ENCODE data around the gene SH3TC1. TPM values are rescaled to one million over a fixed set of nuclear protein-coding genes. Genes with fewer than 3 reads are reported as not detected.

Gene SH3TC1
- total RNA-seq, 1 donor from 2014 or later, result 1.2 TPM

DNA sequence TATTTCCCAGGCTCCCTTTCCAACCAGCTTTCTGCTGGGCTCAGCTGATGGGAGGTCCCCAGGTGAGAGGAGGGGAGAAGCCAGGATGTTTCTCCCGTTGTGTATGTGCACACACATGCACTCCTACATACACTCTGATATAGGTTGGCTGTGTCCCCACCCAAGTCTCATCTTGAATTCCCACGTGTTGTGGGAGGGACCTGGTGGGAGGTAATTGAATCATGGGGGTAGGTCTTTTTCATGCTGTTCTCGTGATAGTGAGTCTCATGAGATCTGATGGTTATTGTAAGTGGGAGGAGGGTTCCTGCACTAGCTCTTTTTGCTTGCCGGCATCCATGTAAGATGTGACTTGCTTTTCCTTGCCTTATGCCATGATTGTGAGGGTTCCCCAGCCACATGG, 58.8 kb downstream of the SH3TC1 start:
- H3K4me3 Mint-ChIP-seq (ENCODE audit: unreplicated experiment), result no peak overlapping the region
- H3K9me3 Mint-ChIP-seq (ENCODE audit: unreplicated experiment), result peaks cover 8% of the 10 kb centered on the region

DNA sequence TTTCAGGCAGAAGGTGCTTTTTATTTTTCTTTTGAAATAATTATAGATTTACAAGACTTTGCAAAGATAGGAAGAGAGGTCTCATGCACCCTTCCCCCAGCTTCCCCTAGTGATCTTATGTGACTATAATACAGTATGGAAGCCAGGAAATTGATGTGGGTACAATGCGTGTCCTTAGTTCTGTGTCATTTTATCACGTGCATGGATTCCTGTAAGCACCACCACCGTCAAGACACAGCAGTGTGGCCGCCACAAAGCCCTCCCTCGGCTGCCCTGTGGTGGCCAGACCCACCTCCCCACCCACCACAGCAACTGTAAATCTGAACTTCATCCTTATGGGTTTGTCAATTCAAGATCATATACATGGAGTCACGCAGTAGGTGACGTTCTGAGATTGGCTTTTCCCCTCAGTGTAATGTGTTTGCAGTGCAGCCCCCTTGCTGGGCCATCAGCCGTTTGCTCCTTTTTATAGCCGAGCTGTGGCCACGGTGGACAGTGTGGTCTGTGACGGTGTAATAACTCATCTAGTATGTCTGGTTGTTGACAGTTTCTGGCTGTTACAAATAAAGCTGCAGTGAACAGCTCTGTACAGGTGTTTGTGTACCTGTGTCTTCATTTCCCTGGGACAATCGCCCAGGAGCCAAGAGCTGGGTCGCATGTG, 59.6 kb downstream of the SH3TC1 start:
- peaks cover 22% of the 10 kb centered on the region for H3K27me3 Mint-ChIP-seq (ENCODE audit: low read depth, unreplicated experiment)

More for the DNA sequence above, 58.8 kb downstream of the SH3TC1 start:
- Histone ChIP-seq H2AFZ (ENCODE audit: low read depth, low read length) (no peak overlapping the region), H4K20me1 (ENCODE audit: insufficient read depth, low read length) (no peaks in the 10 kb centered on the region), H3K9me3 (ENCODE audit: insufficient read depth, low read depth, low read length) (no peaks in the 10 kb centered on the region), H3K4me1 (ENCODE audit: insufficient read depth, low read length) (peaks cover 14% of the 10 kb centered on the region), H3K27ac (ENCODE audit: low read depth, low read length) (no peak overlapping the region), H3K4me3 (ENCODE audit: insufficient read depth, low read depth, low read length) (no peak overlapping the region), H3K36me3 (ENCODE audit: insufficient read depth, low read length) (no peaks in the 10 kb centered on the region), H3K4me2 (ENCODE audit: low read length) (no peak overlapping the region), H3K79me2 (ENCODE audit: insufficient read depth, low read length) (no peaks in the 10 kb centered on the region), H3K9ac (ENCODE audit: low read length) (no peak overlapping the region), H3K27me3 (ENCODE audit: insufficient read depth, low read length) (peaks cover 10% of the 10 kb centered on the region)
- FAIRE-seq (no peak), DNase-seq (ENCODE audit: low read depth) (no peak)
- Mint-ChIP-seq H3K36me3 (ENCODE audit: low read depth, unreplicated experiment) (no peaks in the 10 kb centered on the region), H3K4me1 (ENCODE audit: low read depth, unreplicated experiment) (peaks cover 3% of the 10 kb centered on the region), H3K27me3 (ENCODE audit: low read depth, unreplicated experiment) (peaks cover 22% of the 10 kb centered on the region), H3K27ac (ENCODE audit: unreplicated experiment) (no peak overlapping the region)
- no peak for TF ChIP-seq EZH2 (IDR thresholded peaks at IDR 0.05; ENCODE audit: insufficient read depth, low read length)
- TF ChIP-seq, protein P1, sequence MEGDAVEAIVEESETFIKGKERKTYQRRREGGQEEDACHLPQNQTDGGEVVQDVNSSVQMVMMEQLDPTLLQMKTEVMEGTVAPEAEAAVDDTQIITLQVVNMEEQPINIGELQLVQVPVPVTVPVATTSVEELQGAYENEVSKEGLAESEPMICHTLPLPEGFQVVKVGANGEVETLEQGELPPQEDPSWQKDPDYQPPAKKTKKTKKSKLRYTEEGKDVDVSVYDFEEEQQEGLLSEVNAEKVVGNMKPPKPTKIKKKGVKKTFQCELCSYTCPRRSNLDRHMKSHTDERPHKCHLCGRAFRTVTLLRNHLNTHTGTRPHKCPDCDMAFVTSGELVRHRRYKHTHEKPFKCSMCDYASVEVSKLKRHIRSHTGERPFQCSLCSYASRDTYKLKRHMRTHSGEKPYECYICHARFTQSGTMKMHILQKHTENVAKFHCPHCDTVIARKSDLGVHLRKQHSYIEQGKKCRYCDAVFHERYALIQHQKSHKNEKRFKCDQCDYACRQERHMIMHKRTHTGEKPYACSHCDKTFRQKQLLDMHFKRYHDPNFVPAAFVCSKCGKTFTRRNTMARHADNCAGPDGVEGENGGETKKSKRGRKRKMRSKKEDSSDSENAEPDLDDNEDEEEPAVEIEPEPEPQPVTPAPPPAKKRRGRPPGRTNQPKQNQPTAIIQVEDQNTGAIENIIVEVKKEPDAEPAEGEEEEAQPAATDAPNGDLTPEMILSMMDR (IDR thresholded peaks at IDR 0.05; ENCODE audit: insufficient read depth, low read depth, low read length), result no peak

More for the DNA sequence above, 59.6 kb downstream of the SH3TC1 start:
- Histone ChIP-seq H3K27ac (ENCODE audit: low read depth, low read length) (no peak overlapping the region), H3K27me3 (ENCODE audit: insufficient read depth, low read length) (peaks cover 10% of the 10 kb centered on the region), H3K79me2 (ENCODE audit: insufficient read depth, low read length) (no peaks in the 10 kb centered on the region), H3K4me1 (ENCODE audit: insufficient read depth, low read length) (peaks cover 14% of the 10 kb centered on the region), H3K36me3 (ENCODE audit: insufficient read depth, low read length) (no peaks in the 10 kb centered on the region), H3K4me2 (ENCODE audit: low read length) (no peak overlapping the region), H3K4me3 (ENCODE audit: insufficient read depth, low read depth, low read length) (no peak overlapping the region), H2AFZ (ENCODE audit: low read depth, low read length) (no peak overlapping the region), H3K9me3 (ENCODE audit: insufficient read depth, low read depth, low read length) (no peaks in the 10 kb centered on the region), H3K9ac (ENCODE audit: low read length) (no peak overlapping the region), H4K20me1 (ENCODE audit: insufficient read depth, low read length) (no peaks in the 10 kb centered on the region)
- no peak overlapping the region for H3K27ac Mint-ChIP-seq (ENCODE audit: unreplicated experiment)
- H3K9me3 Mint-ChIP-seq (ENCODE audit: unreplicated experiment), result peaks cover 8% of the 10 kb centered on the region
- TF ChIP-seq, protein P1 (IDR thresholded peaks at IDR 0.05; ENCODE audit: insufficient read depth, low read depth, low read length), result no peak
- no peak for TF ChIP-seq EZH2 (IDR thresholded peaks at IDR 0.05; ENCODE audit: insufficient read depth, low read length)
- FAIRE-seq (no peak), DNase-seq (ENCODE audit: low read depth) (no peak)
- H3K36me3 Mint-ChIP-seq (ENCODE audit: low read depth, unreplicated experiment), result no peaks in the 10 kb centered on the region
- no peaks in the 10 kb centered on the region for H3K4me1 Mint-ChIP-seq (ENCODE audit: low read depth, unreplicated experiment)
- no peak overlapping the region for H3K4me3 Mint-ChIP-seq (ENCODE audit: unreplicated experiment)
